Measurements from ENCODE around the gene CUL4A. TPM values are rescaled to one million over a fixed set of nuclear protein-coding genes. Genes with fewer than 3 reads are reported as not detected.
A peak's percentile ranks its signal among the peaks of the same experiment; 100 is the strongest.
"Not testable (repeated sequence)": the region's sequence is repeated elsewhere in the genome, so short reads cannot be mapped to it uniquely, and the experiment has no call there.

The CUL4A gene
- 100 to 1,000 TPM in 3 of 4 donors, 10 to 100 TPM in 1; 83.9 to 206 (median 114) TPM for total RNA-seq

GRCh38 chr13:113209336-113209758 is at the start of gene CUL4A:
Gene CUL4A, plus strand, starts transcription at chr13:113209613. Its CDS starts 15 bp downstream, at chr13:113209628.
- TF ChIP-seq CTCF (IDR thresholded peaks at IDR 0.05) (no peak), POLR2A (IDR thresholded peaks at IDR 0.05) (peak in 1 of 2 donors; percentile 13)
- H3K27me3 ChIP-seq, result no peaks in the 10 kb centered on the region
- peak; percentile 67 to 91 (median 89) for DNase-seq
- no peaks in the 10 kb centered on the region for H3K9me3 ChIP-seq
- H3K27ac ChIP-seq, result peak within 1 kb of the TSS; percentile 98 to 100 (median 98)
- H3K36me3 ChIP-seq, result peaks cover 0 to 11% (median 0%) of the 10 kb centered on the region in 3 donors
- peaks cover 0 to 46% (median 11%) of the 10 kb centered on the region in 4 donors for H3K4me1 ChIP-seq
- H3K4me3 ChIP-seq, result peak within 1 kb of the TSS; percentile 69 to 98 (median 84)

DNA sequence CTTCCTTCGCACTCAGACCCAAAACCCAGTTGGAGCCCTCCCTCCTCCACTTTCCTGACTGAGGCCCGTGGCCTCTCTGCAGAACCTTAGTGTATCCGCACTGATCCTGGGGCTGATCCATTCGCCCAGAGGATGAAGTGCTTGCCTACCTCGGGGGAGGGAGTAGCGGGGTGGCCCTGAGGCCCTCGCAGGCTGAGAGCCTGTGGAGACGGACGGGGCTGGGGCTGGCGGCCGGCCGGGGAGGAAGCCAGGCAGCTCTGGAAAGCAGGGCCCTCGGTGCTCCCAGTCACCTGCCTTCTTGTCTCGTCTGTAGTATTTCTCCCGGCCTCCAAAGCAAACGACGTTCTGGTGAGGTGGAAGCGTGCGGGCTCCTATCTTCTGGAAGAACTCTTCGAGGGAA is 49.7 kb upstream of the CUL4A start:
- H3K27ac ChIP-seq, result no peak overlapping the region
- TF ChIP-seq POLR2A (IDR thresholded peaks at IDR 0.05) (no peak), CTCF (IDR thresholded peaks at IDR 0.05) (no peak)
- no peak overlapping the region for H3K4me3 ChIP-seq
- no peaks in the 10 kb centered on the region for H3K4me1 ChIP-seq
- H3K36me3 ChIP-seq, result no peaks in the 10 kb centered on the region
- peaks cover 0 to 4% of the 10 kb centered on the region in 2 donors for H3K27me3 ChIP-seq
- DNase-seq, result no peak
- H3K9me3 ChIP-seq, result no peaks in the 10 kb centered on the region

- TF ChIP-seq POLR2A (IDR thresholded peaks at IDR 0.05), result no peak
- TF ChIP-seq CTCF (IDR thresholded peaks at IDR 0.05), result no peak
- Histone ChIP-seq H3K9me3 (no peaks in the 10 kb centered on the region), H3K27me3 (peaks cover 0 to 4% of the 10 kb centered on the region in 2 donors), H3K4me1 (no peaks in the 10 kb centered on the region), H3K36me3 (no peaks in the 10 kb centered on the region), H3K27ac (no peak overlapping the region), H3K4me3 (no peak overlapping the region)
- DNase-seq, result no peak
Observed at GRCh38 chr13:113160983-113161382, 48.4 kb upstream of the CUL4A start.

DNA sequence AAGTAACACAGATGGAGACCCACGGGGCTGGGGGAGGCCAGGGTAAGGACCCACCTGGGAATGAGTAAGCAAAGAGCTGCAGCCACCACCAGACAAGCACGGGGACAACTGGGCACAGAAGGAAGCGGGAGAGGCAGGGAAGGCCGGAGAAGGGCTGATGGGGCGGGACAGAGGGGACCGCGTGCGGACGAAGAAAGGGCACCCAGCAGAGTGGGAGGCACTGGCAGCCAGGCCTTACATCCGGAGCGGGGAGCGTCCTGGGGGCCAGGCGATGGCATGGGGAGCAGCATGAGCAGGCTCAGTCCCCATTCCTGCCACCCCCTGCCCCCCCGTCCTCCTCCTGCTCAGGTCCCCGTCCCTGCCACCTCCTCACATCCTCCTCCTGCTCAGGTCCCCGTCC is 48.0 kb upstream of the CUL4A start:
- H3K27ac ChIP-seq, result no peak overlapping the region
- H3K4me3 ChIP-seq, result no peak overlapping the region
- no peaks in the 10 kb centered on the region for H3K4me1 ChIP-seq
- TF ChIP-seq POLR2A (IDR thresholded peaks at IDR 0.05) (no peak), CTCF (IDR thresholded peaks at IDR 0.05) (no peak)
- H3K27me3 ChIP-seq, result peaks cover 0 to 4% of the 10 kb centered on the region in 2 donors
- no peaks in the 10 kb centered on the region for H3K9me3 ChIP-seq
- no peak for DNase-seq
- no peaks in the 10 kb centered on the region for H3K36me3 ChIP-seq

- H3K4me1 ChIP-seq, H3K9me3 ChIP-seq: not testable (repeated sequence)
Observed at GRCh38 chr13:113161975-113162374, 47.4 kb upstream of the CUL4A start.

DNA sequence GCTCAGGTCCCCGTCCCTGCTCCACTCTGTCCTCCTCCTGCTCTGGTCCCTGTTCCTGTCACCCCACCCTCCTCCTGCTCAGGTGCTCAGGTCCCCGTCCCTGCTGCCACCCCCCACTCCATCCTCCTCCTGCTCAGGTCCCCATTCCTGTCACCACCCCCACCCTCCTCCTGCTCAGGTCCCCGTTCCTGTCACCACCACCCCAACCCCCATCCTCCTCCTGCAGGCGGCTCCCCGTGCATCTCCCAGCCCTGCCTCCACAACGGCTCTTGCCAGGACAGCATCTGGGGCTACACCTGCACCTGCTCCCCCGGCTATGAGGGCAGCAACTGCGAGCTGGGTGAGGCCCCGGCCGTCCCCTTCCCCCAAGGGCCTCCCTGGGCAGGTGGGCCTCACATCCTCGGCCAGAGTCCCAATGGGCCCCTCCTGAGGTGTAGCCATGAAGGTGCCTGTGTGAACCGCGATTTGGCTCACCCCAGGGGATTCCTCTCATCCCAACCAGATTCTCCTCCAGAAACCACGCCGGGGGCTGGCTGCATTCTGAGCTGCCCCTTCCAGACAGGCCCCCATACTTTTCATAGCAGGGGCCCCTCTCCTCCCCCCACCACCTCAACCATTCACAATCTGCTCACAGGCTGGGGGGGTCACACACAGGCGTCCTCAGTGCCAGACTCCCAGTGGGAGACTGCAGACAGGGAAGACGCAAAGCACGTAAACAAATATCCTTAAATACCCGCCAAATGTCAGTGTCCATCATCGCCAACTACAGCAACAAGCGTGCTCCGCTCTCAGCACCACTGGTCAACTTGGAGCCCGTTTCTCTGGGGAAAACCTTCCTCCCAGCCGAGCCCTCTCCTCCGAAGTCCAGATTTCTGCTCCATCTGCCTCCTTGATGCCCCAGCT is 46.4 kb upstream of the CUL4A start:
- Histone ChIP-seq H3K9me3 (no peaks in the 10 kb centered on the region), H3K27ac (no peak overlapping the region), H3K36me3 (no peaks in the 10 kb centered on the region), H3K27me3 (peaks cover 0 to 4% of the 10 kb centered on the region in 2 donors), H3K4me3 (no peak overlapping the region), H3K4me1 (no peaks in the 10 kb centered on the region)
- no peak for DNase-seq
- TF ChIP-seq CTCF (IDR thresholded peaks at IDR 0.05) (no peak), POLR2A (IDR thresholded peaks at IDR 0.05) (no peak)

More at GRCh38 chr13:113161975-113162374, 47.4 kb upstream of the CUL4A start:
- not testable (repeated sequence) for DNase-seq, H3K36me3 ChIP-seq, H3K4me3 ChIP-seq, H3K27ac ChIP-seq, H3K27me3 ChIP-seq

All from Peyer's patch (tissue), 4 donors.